ENCODE data around the gene SKOR2. TPM values are rescaled to one million over a fixed set of nuclear protein-coding genes. Genes with fewer than 3 reads are reported as not detected.

SKOR2 gene
- polyA plus RNA-seq, 1 donor from 2014 or later: not detected

Other genes starting within 250 kb of the SKOR2 start
- not detected for gene ELOA2, start 216.0 kb downstream of the SKOR2 start, polyA plus RNA-seq
- 46.7 TPM for gene HDHD2, start 101.2 kb downstream of the SKOR2 start, polyA plus RNA-seq
- 12.7 TPM for gene IER3IP1, start 75.3 kb downstream of the SKOR2 start, polyA plus RNA-seq

Measured in IgD-negative memory B cell (primary cell).